ENCODE results near the gene GTF3C2.

- TF ChIP-seq, protein P1, sequence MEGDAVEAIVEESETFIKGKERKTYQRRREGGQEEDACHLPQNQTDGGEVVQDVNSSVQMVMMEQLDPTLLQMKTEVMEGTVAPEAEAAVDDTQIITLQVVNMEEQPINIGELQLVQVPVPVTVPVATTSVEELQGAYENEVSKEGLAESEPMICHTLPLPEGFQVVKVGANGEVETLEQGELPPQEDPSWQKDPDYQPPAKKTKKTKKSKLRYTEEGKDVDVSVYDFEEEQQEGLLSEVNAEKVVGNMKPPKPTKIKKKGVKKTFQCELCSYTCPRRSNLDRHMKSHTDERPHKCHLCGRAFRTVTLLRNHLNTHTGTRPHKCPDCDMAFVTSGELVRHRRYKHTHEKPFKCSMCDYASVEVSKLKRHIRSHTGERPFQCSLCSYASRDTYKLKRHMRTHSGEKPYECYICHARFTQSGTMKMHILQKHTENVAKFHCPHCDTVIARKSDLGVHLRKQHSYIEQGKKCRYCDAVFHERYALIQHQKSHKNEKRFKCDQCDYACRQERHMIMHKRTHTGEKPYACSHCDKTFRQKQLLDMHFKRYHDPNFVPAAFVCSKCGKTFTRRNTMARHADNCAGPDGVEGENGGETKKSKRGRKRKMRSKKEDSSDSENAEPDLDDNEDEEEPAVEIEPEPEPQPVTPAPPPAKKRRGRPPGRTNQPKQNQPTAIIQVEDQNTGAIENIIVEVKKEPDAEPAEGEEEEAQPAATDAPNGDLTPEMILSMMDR (IDR thresholded peaks at IDR 0.05 in 4 of 5, conservative IDR thresholded peaks at IDR 0.05 in 1 of 5) = no peak
- no peak for TF ChIP-seq POLR2A (IDR thresholded peaks at IDR 0.05)
Observed at GRCh38 chr2:27377618-27378095, 21.1 kb upstream of the GTF3C2 start.

All from gastrocnemius medialis (tissue), 4 donors.